ENCODE measurements around the gene KRT73. TPM values are rescaled to one million over a fixed set of nuclear protein-coding genes. Genes with fewer than 3 reads are reported as not detected.

KRT73 gene
- total and polyA plus RNA-seq, 2 experiments from 2014 or later = not detected

GRCh38 chr12:52644078-52644415 is 25.7 kb upstream of the KRT73 start:
- no peak for TF ChIP-seq EZH2phosphoT487 (IDR thresholded peaks at IDR 0.05; ENCODE audit: low read depth, severe bottlenecking, unreplicated experiment)
- TF ChIP-seq, protein P1, sequence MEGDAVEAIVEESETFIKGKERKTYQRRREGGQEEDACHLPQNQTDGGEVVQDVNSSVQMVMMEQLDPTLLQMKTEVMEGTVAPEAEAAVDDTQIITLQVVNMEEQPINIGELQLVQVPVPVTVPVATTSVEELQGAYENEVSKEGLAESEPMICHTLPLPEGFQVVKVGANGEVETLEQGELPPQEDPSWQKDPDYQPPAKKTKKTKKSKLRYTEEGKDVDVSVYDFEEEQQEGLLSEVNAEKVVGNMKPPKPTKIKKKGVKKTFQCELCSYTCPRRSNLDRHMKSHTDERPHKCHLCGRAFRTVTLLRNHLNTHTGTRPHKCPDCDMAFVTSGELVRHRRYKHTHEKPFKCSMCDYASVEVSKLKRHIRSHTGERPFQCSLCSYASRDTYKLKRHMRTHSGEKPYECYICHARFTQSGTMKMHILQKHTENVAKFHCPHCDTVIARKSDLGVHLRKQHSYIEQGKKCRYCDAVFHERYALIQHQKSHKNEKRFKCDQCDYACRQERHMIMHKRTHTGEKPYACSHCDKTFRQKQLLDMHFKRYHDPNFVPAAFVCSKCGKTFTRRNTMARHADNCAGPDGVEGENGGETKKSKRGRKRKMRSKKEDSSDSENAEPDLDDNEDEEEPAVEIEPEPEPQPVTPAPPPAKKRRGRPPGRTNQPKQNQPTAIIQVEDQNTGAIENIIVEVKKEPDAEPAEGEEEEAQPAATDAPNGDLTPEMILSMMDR (IDR thresholded peaks at IDR 0.05; ENCODE audit: poor library complexity) = no peak
- no peak for TF ChIP-seq EZH2 (IDR thresholded peaks at IDR 0.05; ENCODE audit: borderline replicate concordance)
- H3K4me1 ChIP-seq (ENCODE audit: insufficient read depth) = peaks cover 4% of the 10 kb centered on the region
- peaks cover 22% of the 10 kb centered on the region for H3K27me3 ChIP-seq
- no peak overlapping the region for H3K27ac ChIP-seq
- H4K20me1 ChIP-seq (ENCODE audit: insufficient read depth, poor library complexity, severe bottlenecking) = no peaks in the 10 kb centered on the region
- H3K79me2 ChIP-seq = no peaks in the 10 kb centered on the region
- no peaks in the 10 kb centered on the region for H3K9me2 ChIP-seq (replicated peaks; ENCODE audit: insufficient read depth)
- H3K9me3 ChIP-seq (ENCODE audit: low read depth) = no peaks in the 10 kb centered on the region
- H3K4me2 ChIP-seq = no peak overlapping the region
- no peaks in the 10 kb centered on the region for H3K36me3 ChIP-seq (replicated peaks; ENCODE audit: insufficient read depth, low read depth)
- 90% methylated on average over 6 of the region's 6 CpGs for WGBS (ENCODE audit: low lambda C conversion rate, missing lambda C conversion rate)
- H2AFZ ChIP-seq = no peak overlapping the region
- H3K4me3 ChIP-seq = no peak overlapping the region
- no peak for DNase-seq (ENCODE audit: low spot score)

DNA sequence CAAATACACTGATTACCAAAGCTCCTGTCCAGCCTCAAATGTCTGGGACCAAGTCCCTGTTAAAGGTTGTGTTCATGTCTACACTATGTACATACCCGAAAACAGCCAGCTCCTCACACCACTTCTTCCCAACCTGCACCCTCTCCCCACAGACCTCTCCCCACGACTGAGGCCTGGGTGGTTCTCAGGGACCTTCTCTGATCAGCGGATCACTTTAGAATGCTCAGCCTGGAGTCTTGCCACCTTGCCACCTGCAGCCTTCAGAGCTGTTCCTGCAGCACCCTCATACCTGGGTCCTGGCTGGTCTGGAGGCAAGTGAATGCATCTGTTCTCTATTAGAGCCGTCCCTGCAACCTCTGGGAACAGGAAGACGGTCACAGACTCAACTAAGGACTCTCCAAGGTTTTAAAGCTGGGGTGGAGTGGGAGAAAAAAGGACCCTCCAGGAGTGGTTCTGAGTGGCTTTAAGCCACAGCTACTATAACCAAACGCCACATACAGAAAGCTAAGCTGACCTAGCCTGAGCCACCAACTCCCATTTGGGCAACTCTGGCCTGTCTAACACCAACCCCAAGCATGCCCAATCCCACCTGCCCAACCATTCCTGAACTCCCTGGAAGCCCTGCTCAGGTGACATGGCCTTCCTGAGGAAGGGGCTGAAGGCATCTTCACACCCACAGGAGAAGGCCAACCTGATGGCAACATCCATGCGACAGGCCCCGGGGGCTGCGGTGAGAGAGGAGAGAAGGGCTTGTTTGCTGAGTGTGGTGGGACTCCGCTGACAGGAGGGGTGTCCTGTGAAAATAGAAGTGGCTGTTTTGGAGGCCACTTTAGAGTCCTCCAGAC is 25.1 kb upstream of the KRT73 start:
- Histone ChIP-seq H3K27me3 (peaks cover 22% of the 10 kb centered on the region), H3K9me3 (ENCODE audit: low read depth) (no peaks in the 10 kb centered on the region), H4K20me1 (ENCODE audit: insufficient read depth, poor library complexity, severe bottlenecking) (no peaks in the 10 kb centered on the region), H3K4me2 (no peak overlapping the region), H3K79me2 (no peaks in the 10 kb centered on the region), H3K36me3 (replicated peaks; ENCODE audit: insufficient read depth, low read depth) (no peaks in the 10 kb centered on the region), H3K4me1 (ENCODE audit: insufficient read depth) (peaks cover 4% of the 10 kb centered on the region), H3K4me3 (no peak overlapping the region), H3K9me2 (replicated peaks; ENCODE audit: insufficient read depth) (no peaks in the 10 kb centered on the region), H2AFZ (no peak overlapping the region), H3K27ac (no peak overlapping the region)
- DNase-seq (ENCODE audit: low spot score) = no peak
- no peak for TF ChIP-seq EZH2 (IDR thresholded peaks at IDR 0.05; ENCODE audit: borderline replicate concordance)
- TF ChIP-seq EZH2phosphoT487 (IDR thresholded peaks at IDR 0.05; ENCODE audit: low read depth, severe bottlenecking, unreplicated experiment) = no peak
- TF ChIP-seq, protein P1 (IDR thresholded peaks at IDR 0.05; ENCODE audit: poor library complexity) = no peak
- 79% methylated on average over 10 of the region's 10 CpGs for WGBS (ENCODE audit: low lambda C conversion rate, missing lambda C conversion rate)

- 92% methylated on average over 4 of the region's 4 CpGs for WGBS (ENCODE audit: low lambda C conversion rate, missing lambda C conversion rate)
- Histone ChIP-seq H3K27ac (no peak overlapping the region), H3K4me2 (no peak overlapping the region), H3K79me2 (no peaks in the 10 kb centered on the region), H3K4me3 (no peak overlapping the region), H3K36me3 (replicated peaks; ENCODE audit: insufficient read depth, low read depth) (no peaks in the 10 kb centered on the region), H3K27me3 (peaks cover 22% of the 10 kb centered on the region), H3K9me2 (replicated peaks; ENCODE audit: insufficient read depth) (no peaks in the 10 kb centered on the region), H3K9me3 (ENCODE audit: low read depth) (no peaks in the 10 kb centered on the region), H2AFZ (no peak overlapping the region), H4K20me1 (ENCODE audit: insufficient read depth, poor library complexity, severe bottlenecking) (no peaks in the 10 kb centered on the region), H3K4me1 (ENCODE audit: insufficient read depth) (peaks cover 8% of the 10 kb centered on the region)
- TF ChIP-seq EZH2 (IDR thresholded peaks at IDR 0.05; ENCODE audit: borderline replicate concordance) (no peak), EZH2phosphoT487 (IDR thresholded peaks at IDR 0.05; ENCODE audit: low read depth, severe bottlenecking, unreplicated experiment) (no peak)
- TF ChIP-seq, protein P1 (IDR thresholded peaks at IDR 0.05; ENCODE audit: poor library complexity) = no peak
- no peak for DNase-seq (ENCODE audit: low spot score)
Measured at GRCh38 chr12:52641468-52641867, 23.1 kb upstream of the KRT73 start.
